Stimulated activated CD4-positive, alpha-beta T cell treated with anti-CD3 and anti-CD28 coated beads, Interleukin-12 subunit alpha, Interleukin-12 subunit beta, amount 100 ng/mL, for 24 hours (primary cell): ENCODE data around the gene CBX5.
"Not testable (repeated sequence)": the region's sequence is repeated elsewhere in the genome, so short reads cannot be mapped to it uniquely, and the experiment has no call there.

ENCODE experiments used
- DNase-seq, 2 experiments: peaks; one replicate each; pipeline ENCODE4 v3.0.0-alpha.2; 2020; ENCODE audit warnings: low read depth in 2 of 2

The CBX5 gene

GRCh38 chr12:54294152-54294952 is 14.4 kb upstream of the CBX5 start:
- peak in 1 of 2 experiments; percentile 52 for DNase-seq

- DNase-seq, result no peak
Observed at GRCh38 chr12:54292931-54293241, 13.0 kb upstream of the CBX5 start.

DNA sequence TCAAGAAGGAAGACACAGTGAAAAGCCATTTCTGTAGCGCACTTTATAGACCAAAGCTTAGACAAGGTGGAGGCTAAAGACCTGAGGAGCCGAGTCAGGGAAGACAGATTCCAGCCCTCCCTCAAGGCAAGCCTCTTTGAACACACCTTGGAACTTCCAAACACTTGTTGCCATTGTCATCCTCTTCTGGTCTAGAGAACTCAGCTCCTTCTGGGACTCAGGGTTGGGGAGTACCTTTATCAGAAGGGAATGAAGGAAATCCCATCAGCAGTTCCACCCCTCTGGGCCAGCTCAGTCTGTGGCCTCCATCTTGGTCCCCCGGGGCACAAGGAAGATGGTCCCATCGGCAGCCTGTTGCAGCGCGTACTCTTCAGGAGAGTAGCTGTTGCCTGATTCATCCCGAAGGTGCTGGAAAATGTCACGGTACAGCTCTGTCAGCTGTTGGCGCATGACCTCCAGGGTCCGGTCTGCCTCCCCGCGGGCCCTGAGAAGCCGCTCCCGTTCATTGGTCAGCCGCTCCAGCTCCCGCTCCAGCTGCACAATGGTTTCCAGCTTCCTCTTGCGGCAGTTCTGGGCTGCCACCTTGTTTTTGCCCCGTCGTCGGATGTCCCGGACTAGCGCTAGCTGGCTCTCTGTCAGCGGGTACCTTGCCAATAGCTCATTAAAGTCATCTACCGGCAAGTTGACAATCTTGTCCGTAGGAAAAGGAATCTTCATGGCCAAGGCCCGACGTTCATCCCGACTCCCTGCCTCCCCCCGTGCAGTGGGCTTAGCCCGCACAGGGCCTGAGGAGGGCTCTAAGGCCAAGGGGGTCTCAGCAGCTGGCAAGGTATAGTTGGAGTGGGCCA is 12.4 kb upstream of the CBX5 start:
- no peak for DNase-seq

- no peak for DNase-seq
Observed at GRCh38 chr12:54287261-54288157, 7.6 kb upstream of the CBX5 start.

- no peak for DNase-seq
Observed at GRCh38 chr12:54286042-54287030, 6.4 kb upstream of the CBX5 start.

- DNase-seq, result no peak
Observed at GRCh38 chr12:54285150-54286041, 5.5 kb upstream of the CBX5 start.

GRCh38 chr12:54284070-54284780 is 4.3 kb upstream of the CBX5 start:
- DNase-seq, result not testable (repeated sequence)

GRCh38 chr12:54282949-54283593 is 3.1 kb upstream of the CBX5 start:
- DNase-seq, result peak in 1 of 2 experiments; percentile 48

DNA sequence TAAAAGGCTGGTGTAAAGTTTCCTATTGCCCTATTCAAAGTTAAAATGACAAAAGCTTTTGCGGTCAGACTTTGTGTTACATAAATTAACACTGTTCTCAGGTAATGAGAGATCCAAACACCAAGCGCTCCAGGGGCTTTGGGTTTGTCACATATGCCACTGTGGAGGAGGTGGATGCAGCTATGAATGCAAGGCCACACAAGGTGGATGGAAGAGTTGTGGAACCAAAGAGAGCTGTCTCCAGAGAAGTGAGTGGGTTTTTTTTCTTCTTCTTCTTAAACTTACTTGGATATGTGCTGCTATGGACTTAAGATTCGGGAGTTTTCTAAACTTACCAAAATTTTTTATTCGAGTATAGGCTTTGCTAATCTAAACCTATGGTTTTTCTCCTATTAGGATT is 1.8 kb upstream of the CBX5 start:
- DNase-seq, result not testable (repeated sequence)

GRCh38 chr12:54281261-54281638 is 1.3 kb upstream of the CBX5 start:
- DNase-seq, result not testable (repeated sequence)

GRCh38 chr12:54280468-54281260 is 742 bp upstream of the CBX5 start, which contains the start of gene HNRNPA1:
HNRNPA1 (plus strand) TSS chr12:54280726; CDS start chr12:54280808, 82 bp downstream.
- DNase-seq, result peak; percentile 87 to 89

DNA sequence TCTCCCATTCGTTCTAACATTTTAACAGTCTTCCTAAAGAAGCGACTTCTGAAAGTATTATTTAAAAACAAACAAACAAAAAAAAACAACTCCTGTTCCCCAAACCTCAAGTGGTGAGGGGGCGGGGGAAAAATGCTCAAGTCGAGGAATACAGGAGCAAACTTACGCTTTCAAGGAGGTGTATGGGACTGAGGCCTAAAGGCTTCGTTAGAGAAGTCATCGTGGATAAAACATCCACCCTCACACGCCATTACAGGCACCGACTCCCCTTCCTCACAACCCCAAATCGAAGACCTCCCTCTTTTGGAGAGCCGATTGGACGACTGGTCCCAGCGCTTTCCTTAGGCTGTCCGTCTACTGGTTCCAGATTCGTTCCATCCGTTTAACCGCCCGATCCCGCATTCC is 693 bp downstream of the CBX5 start:
- no peak for DNase-seq

- DNase-seq, result no peak
Observed at GRCh38 chr12:54277823-54278276, 2.1 kb downstream of the CBX5 start.

- no peak for DNase-seq
Observed at GRCh38 chr12:54276368-54276767, 3.6 kb downstream of the CBX5 start.

DNA sequence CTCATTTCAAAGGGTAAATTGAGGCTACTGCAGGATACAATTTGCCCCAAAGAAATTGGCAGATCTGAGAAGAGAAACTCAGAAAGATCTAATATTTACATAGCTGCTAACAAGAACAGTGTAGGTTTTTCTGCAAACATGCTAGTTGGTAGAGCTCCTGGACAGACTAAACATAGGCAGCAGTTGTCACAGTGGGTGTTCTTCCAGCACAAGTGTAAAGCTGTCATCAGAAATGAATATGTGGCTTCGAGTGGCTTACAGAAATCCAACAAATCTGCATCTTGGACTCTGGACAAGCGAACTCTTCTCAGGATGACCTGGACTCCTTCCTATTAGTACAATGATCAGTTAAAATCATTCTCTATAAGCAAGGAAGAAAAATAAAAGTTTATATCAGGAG is 5.9 kb downstream of the CBX5 start:
- no peak for DNase-seq

GRCh38 chr12:54272214-54272613 is 7.7 kb downstream of the CBX5 start:
- no peak for DNase-seq

DNA sequence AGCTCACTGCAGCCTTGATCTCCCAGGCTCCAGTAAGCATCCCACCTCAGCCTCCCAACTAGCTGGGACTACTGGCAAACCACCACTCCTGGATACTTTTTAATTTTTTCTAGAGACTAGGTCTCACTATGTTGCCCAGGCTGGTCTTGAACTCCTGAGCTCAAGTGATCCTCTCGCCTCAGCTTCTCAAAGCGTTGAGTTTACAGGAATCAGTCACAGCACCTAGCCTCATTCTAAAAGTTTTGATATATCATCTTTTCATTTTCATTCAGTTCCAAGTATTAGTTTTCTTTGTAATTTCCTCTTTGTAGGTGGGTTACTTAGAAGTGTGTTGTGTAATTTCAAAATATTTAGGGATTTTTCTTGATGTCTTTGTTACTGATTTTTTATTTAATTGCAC is 9.6 kb downstream of the CBX5 start:
- DNase-seq, result no peak

- DNase-seq, result no peak
Observed at GRCh38 chr12:54266852-54267251, 13.1 kb downstream of the CBX5 start.
